Measurements from ENCODE around the gene PANX3. TPM values are rescaled to one million over a fixed set of nuclear protein-coding genes. Genes with fewer than 3 reads are reported as not detected.

The PANX3 gene
- total and polyA plus RNA-seq, 10 of the 15 experiments (the other 5 are each of a cell fraction or from before 2014, with no cell fraction given) = not detected

GRCh38 chr11:124577716-124578427 is 33.4 kb upstream of the PANX3 start (continued):
- no peak for TF ChIP-seq ELK1 (IDR thresholded peaks at IDR 0.05; ENCODE audit: low read depth, low read length)

- no TSS peak for BruUV-seq (replicated peaks)
- Histone ChIP-seq H3K79me2 (ENCODE audit: control insufficient read depth, insufficient read depth, low read length) (no peaks in the 10 kb centered on the region), H3K27ac (ENCODE audit: control insufficient read depth, insufficient read depth) (no peak overlapping the region), H3K4me2 (ENCODE audit: control insufficient read depth, insufficient read depth) (no peak overlapping the region), H4K20me1 (ENCODE audit: control insufficient read depth, insufficient read depth) (no peaks in the 10 kb centered on the region), H3K4me3 (no peak overlapping the region), H3K36me3 (ENCODE audit: control insufficient read depth in 2 of 2, insufficient read depth in 2 of 2, low read length in 1 of 2) (no peaks in the 10 kb centered on the region), H3K4me1 (ENCODE audit: control insufficient read depth, insufficient read depth, low read length) (no peaks in the 10 kb centered on the region), H3K9me3 (replicated peaks; ENCODE audit: control insufficient read depth, insufficient read depth, low read length) (no peaks in the 10 kb centered on the region), H2AFZ (ENCODE audit: control insufficient read depth, low read depth, low read length) (no peak overlapping the region), H3K27me3 (replicated peaks in 1 of 2; ENCODE audit: control insufficient read depth in 2 of 2, insufficient read depth in 2 of 2, low read length in 1 of 2) (no peaks in the 10 kb centered on the region; a peak in 1 of 4 replicates), H3K9ac (ENCODE audit: control insufficient read depth, insufficient read depth, low read length) (no peak overlapping the region)
- ChIA-PET SMC1A (ENCODE audit: uncharacterized antibody, unreplicated experiment) (no interaction called here), RAD21 (ENCODE audit: unreplicated experiment) (no interaction called here), CTCF (no interaction called here), POLR2A (no interaction called here)
- DNase-seq (ENCODE audit: low read depth, low spot score) (no peak), FAIRE-seq (no peak), ATAC-seq (no peak)
- intact Hi-C loops (cut with micrococcal nuclease; ENCODE audit: unreplicated experiment) = no loop called here
- in situ Hi-C loops (cut with MboI) = no loop called here
- 16% methylated on average over 4 of the region's 4 CpGs for WGBS (ENCODE audit: insufficient coverage, insufficient replicate concordance, low lambda C conversion rate, missing lambda C conversion rate)
- TF ChIP-seq POLR2A (IDR thresholded peaks at IDR 0.05; ENCODE audit: low read depth, low read length) = no peak
- TF ChIP-seq SUZ12 (IDR thresholded peaks at IDR 0.05; ENCODE audit: unreplicated experiment) = no peak
- no peak for TF ChIP-seq RELB (IDR thresholded peaks at IDR 0.05; ENCODE audit: low read depth)
- no peak for TF ChIP-seq STAT1 (conservative IDR thresholded peaks at IDR 0.05)
- no peak for TF ChIP-seq SRF (IDR thresholded peaks at IDR 0.05; ENCODE audit: low read depth in 2 of 2, low read length in 2 of 2)
- no peak for TF ChIP-seq ZBTB40 (IDR thresholded peaks at IDR 0.05; ENCODE audit: borderline replicate concordance)
- no peak for TF ChIP-seq SMAD1 (IDR thresholded peaks at IDR 0.05; ENCODE audit: low read depth, partially characterized antibody)
- no peak for TF ChIP-seq CBX5 (IDR thresholded peaks at IDR 0.05; ENCODE audit: low read depth)
- no peak for TF ChIP-seq BCLAF1 (IDR thresholded peaks at IDR 0.05)
- TF ChIP-seq MTA3 (IDR thresholded peaks at IDR 0.05; ENCODE audit: borderline replicate concordance, low read length) = no peak
- no peak for TF ChIP-seq ZNF384 (IDR thresholded peaks at IDR 0.05; ENCODE audit: borderline replicate concordance, low read depth, low read length)
These were observed 32.5 kb upstream of the PANX3 start for GRCh38 chr11:124578761-124579160.

Data from GM12878 (cell line).